Astrocyte of the cerebellum (primary cell): ENCODE results near the gene COQ5.

Experiments
- DNase-seq: peaks from one replicate; pipeline ENCODE4 v3.0.0-alpha.2; 2011; ENCODE audit warnings: low read depth
- H3K4me3 ChIP-seq: 2 replicates; pipeline ENCODE4 v1.5.1; 2011; ENCODE audit warnings: mild to moderate bottlenecking, low read depth, low read length, moderate library complexity
- CTCF ChIP-seq: IDR thresholded peaks from 2 replicates; pipeline ENCODE4 v1.5.1; 2012; ENCODE audit warnings: low read length, low read depth, moderate library complexity, mild to moderate bottlenecking; ENCODE audit errors: missing control alignments
- in situ Hi-C: cut with HindIII; loops from 2 replicates; pipeline ENCODE4 v1.10.0; 2017; ENCODE audit warnings: low sequenced_read_pairs

The COQ5 gene

GRCh38 chr12:120468325-120468820 lies 60.6 kb downstream of the COQ5 start:
- in situ Hi-C loops, result no loop called here
- H3K4me3 ChIP-seq, result peak overlapping the region; percentile 79
- TF ChIP-seq CTCF, result no peak
- peak; percentile 8 for DNase-seq

DNA sequence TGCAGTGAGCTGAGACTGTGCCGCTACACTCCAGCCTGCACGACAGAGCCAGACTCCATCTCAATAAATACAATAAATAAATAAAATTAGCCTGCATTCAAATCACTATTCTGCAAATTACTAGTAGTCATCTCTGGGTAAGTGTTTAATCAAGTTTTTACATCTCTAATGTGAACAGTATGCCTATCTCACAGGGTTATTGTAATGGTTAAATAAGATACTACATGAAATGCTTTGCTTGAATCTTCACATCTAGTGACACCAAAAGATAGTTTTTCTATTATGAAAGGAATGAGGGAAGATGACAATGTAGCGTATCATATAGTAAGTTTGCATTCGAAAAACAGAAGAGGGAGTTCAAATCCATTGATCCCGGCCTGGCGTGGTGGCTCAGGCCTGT lies 61.5 kb downstream of the COQ5 start:
- in situ Hi-C loops, result no loop called here
- no peak overlapping the region for H3K4me3 ChIP-seq
- no peak for DNase-seq
- TF ChIP-seq CTCF, result no peak

DNA sequence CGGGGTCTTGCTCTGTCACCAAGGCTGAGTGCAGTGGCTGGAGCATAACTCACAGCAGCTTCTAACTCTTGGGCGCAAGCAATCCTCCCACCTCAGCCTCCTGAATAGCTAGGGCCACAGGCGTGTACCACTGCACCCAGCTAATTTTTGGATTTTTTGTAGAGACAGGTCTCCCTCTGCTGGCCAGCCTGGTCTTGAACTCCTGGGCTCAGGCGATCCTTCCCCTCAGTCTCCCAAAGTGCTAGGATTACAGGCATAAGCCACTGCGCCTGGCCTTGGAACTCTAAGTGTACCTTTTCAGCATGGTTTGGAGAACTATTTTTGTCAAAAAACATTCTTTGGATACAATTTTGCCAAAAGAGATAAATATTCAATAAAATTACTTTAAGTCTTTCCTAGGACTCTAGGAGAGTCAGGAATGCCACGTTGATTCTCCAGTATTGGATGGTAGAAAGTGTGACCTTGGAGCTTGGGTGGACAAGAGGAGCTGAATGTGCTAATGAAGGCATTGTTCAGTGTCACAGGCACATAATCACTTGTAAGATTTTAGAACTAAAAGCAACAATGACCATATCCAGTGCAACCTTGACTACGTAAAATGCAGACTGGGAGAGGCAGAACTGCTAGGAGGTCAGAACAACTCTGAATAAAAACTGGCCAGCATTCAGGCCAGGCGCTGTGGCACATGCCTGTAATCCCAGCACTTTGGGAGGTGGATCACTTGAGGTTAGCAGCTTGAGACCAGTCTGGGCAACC lies 62.2 kb downstream of the COQ5 start:
- H3K4me3 ChIP-seq, result no peak overlapping the region
- DNase-seq, result no peak
- in situ Hi-C loops, result no loop called here
- peak; percentile 74 for TF ChIP-seq CTCF

GRCh38 chr12:120465756-120466155 lies 63.2 kb downstream of the COQ5 start:
- H3K4me3 ChIP-seq, result no peak overlapping the region
- in situ Hi-C loops, result no loop called here
- no peak for DNase-seq
- no peak for TF ChIP-seq CTCF

DNA sequence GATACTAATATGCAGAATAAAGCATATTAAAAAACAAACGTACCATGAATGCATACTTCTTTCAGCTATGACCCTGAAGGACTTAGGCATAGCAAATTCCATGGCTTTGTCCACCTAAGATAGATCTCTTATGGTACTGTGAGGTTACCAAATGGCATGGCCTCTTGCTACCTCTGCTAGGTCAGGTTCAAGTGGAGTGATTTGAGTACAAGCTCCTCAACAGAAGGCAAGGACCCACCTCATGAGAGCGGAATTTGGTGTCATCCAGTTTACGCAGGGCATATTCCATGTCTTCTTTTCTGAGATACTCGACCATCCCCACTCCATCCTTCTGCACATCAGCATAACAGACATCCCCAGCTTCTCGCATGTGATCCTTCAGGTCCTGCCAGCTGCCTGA lies 65.2 kb downstream of the COQ5 start:
- in situ Hi-C loops, result no loop called here
- DNase-seq, result no peak
- no peak overlapping the region for H3K4me3 ChIP-seq
- no peak for TF ChIP-seq CTCF

DNA sequence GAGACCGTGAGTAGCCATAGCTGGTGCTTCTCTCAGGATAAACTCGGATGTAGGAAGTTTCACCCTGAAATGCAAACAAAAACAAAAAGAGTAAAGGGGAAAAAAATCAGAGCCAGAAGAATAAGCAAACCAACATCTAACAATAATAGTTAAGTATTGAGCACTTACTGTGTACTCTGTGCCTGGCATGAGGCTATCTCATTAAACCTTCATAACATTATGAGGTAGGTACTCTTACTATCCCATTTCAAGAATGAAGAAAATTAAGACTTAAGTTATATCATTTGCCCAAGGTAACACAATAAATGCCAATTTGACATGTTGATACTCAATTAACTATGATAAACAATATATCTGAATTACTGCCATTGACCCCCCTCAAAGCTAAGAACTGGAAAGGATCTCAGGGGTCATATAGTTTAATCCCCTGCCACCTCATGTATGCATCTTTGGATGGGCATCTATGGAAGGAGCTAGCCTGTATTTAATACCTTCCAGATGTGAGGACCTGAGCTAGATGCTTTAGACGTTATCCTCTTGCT lies 66.8 kb downstream of the COQ5 start:
- no peak overlapping the region for H3K4me3 ChIP-seq
- no peak for TF ChIP-seq CTCF
- DNase-seq, result no peak
- in situ Hi-C loops, result no loop called here
